Uterus (tissue), 4 donors: ENCODE data around the gene RAD51B. TPM values are rescaled to one million over a fixed set of nuclear protein-coding genes. Genes with fewer than 3 reads are reported as not detected.

Experiments
- DNase-seq, 2 donors: peaks; one replicate each; pipeline ENCODE4 v3.0.0-alpha.2; 2019 to 2020
- H3K27ac ChIP-seq, 2 donors: fragments of 200-600 bp; sonication (generic); 1 replicate in 1 of 2; 2 replicates in 1 of 2; pipeline ENCODE4 v1.5.1; 2016 to 2018
- H3K27me3 ChIP-seq, 2 donors: fragments of 200-600 bp; sonication (generic); one replicate each; pipeline ENCODE4 v1.5.1; 2018 to 2019; ENCODE audit warnings: control low read depth in 1 of 2
- H3K36me3 ChIP-seq, 2 donors: fragments of 200-600 bp; sonication (generic); one replicate each; pipeline ENCODE4 v1.5.1; 2019; ENCODE audit warnings: control low read depth in 1 of 2
- H3K4me1 ChIP-seq, 2 donors: fragments of 200-600 bp; sonication (generic); one replicate each; pipeline ENCODE4 v1.5.1; 2018 to 2019; ENCODE audit warnings: control low read depth in 1 of 2
- H3K4me3 ChIP-seq, 2 donors: fragments of 200-600 bp; sonication (generic); 1 replicate in 1 of 2; 2 replicates in 1 of 2; pipeline ENCODE4 v1.5.1; 2018 to 2019; ENCODE audit warnings: mild to moderate bottlenecking in 1 of 2
- H3K9me3 ChIP-seq, 2 donors: fragments of 200-600 bp; sonication (generic); one replicate each; pipeline ENCODE4 v1.5.1; 2019; ENCODE audit warnings: control low read depth in 1 of 2
- CTCF ChIP-seq, 4 experiments: fragments of 200-600 bp in 2 of 4; fragments of 450-650 bp in 2 of 4; sonication (generic) in 2 of 4; IDR thresholded peaks; one replicate each; pipeline ENCODE4 v1.5.1; 2016 to 2019; ENCODE audit warnings: antibody characterized with exemption in 4 of 4, mild to moderate bottlenecking in 2 of 4, moderate library complexity in 1 of 4
- POLR2A ChIP-seq, 2 donors: fragments of 450-650 bp; IDR thresholded peaks; one replicate each; pipeline ENCODE4 v1.6.1; 2016; ENCODE audit warnings: antibody characterized with exemption in 2 of 2, mild to moderate bottlenecking in 1 of 2, moderate library complexity in 1 of 2
- intact Hi-C: fragments of 100-400 bp; cut with DNase I; formaldehyde crosslinking; loops from one replicate; pipeline ENCODE4 v1.15.1; 2023; ENCODE audit warnings: low total_unique reads
- total RNA-seq, 4 donors: library from RNA; depleted of rRNA in 3 of 4; stranded (reverse); fragments of >200 nt in 3 of 4; gene quantifications; one replicate each; pipeline versions ENCODE4 v1.1.0 to v1.2.4, GENCODE V29; 2014 to 2023
- donor health status: DM: yes; HTN: yes; CAD: no.

RAD51B gene
- total RNA-seq, 4 donors from 2014 or later, result 29.5 to 100.0 (median 70.3) TPM

GRCh38 chr14:68550338-68550715 lies 730.7 kb downstream of the RAD51B start:
- DNase-seq, result peak in 1 of 2 donors; percentile 29
- no peaks in the 10 kb centered on the region for H3K36me3 ChIP-seq
- H3K4me3 ChIP-seq, result no peak overlapping the region
- H3K4me1 ChIP-seq, result peaks cover 16 to 32% of the 10 kb centered on the region in 2 donors
- intact Hi-C loops, result no loop called here
- H3K27me3 ChIP-seq, result no peaks in the 10 kb centered on the region
- TF ChIP-seq POLR2A (IDR thresholded peaks at IDR 0.05) (no peak), CTCF (IDR thresholded peaks at IDR 0.05) (no peak)
- peak overlapping the region; percentile 84 to 90 for H3K27ac ChIP-seq
- no peaks in the 10 kb centered on the region for H3K9me3 ChIP-seq

- peak in 1 of 2 donors; percentile 56 for DNase-seq
- H3K36me3 ChIP-seq, result no peaks in the 10 kb centered on the region
- no peaks in the 10 kb centered on the region for H3K9me3 ChIP-seq
- H3K4me1 ChIP-seq, result peaks cover 15 to 32% of the 10 kb centered on the region in 2 donors
- intact Hi-C loops, result no loop called here
- TF ChIP-seq CTCF (IDR thresholded peaks at IDR 0.05) (no peak), POLR2A (IDR thresholded peaks at IDR 0.05) (no peak)
- H3K4me3 ChIP-seq, result no peak overlapping the region
- H3K27me3 ChIP-seq, result no peaks in the 10 kb centered on the region
- H3K27ac ChIP-seq, result peak overlapping the region; percentile 84 to 90
Observed at GRCh38 chr14:68551045-68551683, 731.6 kb downstream of the RAD51B start.

GRCh38 chr14:68552075-68552474 lies 732.5 kb downstream of the RAD51B start:
- Histone ChIP-seq H3K27ac (peak overlapping the region; percentile 84 to 90), H3K4me3 (no peak overlapping the region), H3K4me1 (peaks cover 15 to 29% of the 10 kb centered on the region in 2 donors), H3K36me3 (no peaks in the 10 kb centered on the region), H3K9me3 (no peaks in the 10 kb centered on the region), H3K27me3 (no peaks in the 10 kb centered on the region)
- DNase-seq, result peak in 1 of 2 donors; percentile 11
- TF ChIP-seq POLR2A (IDR thresholded peaks at IDR 0.05) (no peak), CTCF (IDR thresholded peaks at IDR 0.05) (no peak)
- intact Hi-C loops, result no loop called here

GRCh38 chr14:68552602-68553001 lies 733.0 kb downstream of the RAD51B start:
- intact Hi-C loops, result no loop called here
- TF ChIP-seq POLR2A (IDR thresholded peaks at IDR 0.05) (no peak), CTCF (IDR thresholded peaks at IDR 0.05) (no peak)

GRCh38 chr14:68553311-68553710 lies 733.7 kb downstream of the RAD51B start:
- Histone ChIP-seq H3K9me3 (no peaks in the 10 kb centered on the region), H3K27me3 (no peaks in the 10 kb centered on the region), H3K4me1 (peaks cover 15 to 21% of the 10 kb centered on the region in 2 donors), H3K36me3 (no peaks in the 10 kb centered on the region), H3K4me3 (no peak overlapping the region), H3K27ac (peak overlapping the region; percentile 84 to 90)
- intact Hi-C loops, result no loop called here
- DNase-seq, result peak in 1 of 2 donors; percentile 17
- TF ChIP-seq POLR2A (IDR thresholded peaks at IDR 0.05), result no peak
- TF ChIP-seq CTCF (IDR thresholded peaks at IDR 0.05), result no peak

More at GRCh38 chr14:68552602-68553001, 733.0 kb downstream of the RAD51B start:
- Histone ChIP-seq H3K27me3 (no peaks in the 10 kb centered on the region), H3K9me3 (no peaks in the 10 kb centered on the region), H3K4me3 (no peak overlapping the region), H3K27ac (peak overlapping the region; percentile 84 to 90), H3K36me3 (no peaks in the 10 kb centered on the region), H3K4me1 (peaks cover 15 to 24% of the 10 kb centered on the region in 2 donors)
- DNase-seq, result peak in 1 of 2 donors; percentile 30
